Measurements from ENCODE around the gene COL5A3. TPM values are rescaled to one million over a fixed set of nuclear protein-coding genes. Genes with fewer than 3 reads are reported as not detected.
"Not testable (repeated sequence)": the region's sequence is repeated elsewhere in the genome, so short reads cannot be mapped to it uniquely, and the experiment has no call there.

The COL5A3 gene
- under 1 TPM; 0.50 to 0.63 TPM for total RNA-seq

DNA sequence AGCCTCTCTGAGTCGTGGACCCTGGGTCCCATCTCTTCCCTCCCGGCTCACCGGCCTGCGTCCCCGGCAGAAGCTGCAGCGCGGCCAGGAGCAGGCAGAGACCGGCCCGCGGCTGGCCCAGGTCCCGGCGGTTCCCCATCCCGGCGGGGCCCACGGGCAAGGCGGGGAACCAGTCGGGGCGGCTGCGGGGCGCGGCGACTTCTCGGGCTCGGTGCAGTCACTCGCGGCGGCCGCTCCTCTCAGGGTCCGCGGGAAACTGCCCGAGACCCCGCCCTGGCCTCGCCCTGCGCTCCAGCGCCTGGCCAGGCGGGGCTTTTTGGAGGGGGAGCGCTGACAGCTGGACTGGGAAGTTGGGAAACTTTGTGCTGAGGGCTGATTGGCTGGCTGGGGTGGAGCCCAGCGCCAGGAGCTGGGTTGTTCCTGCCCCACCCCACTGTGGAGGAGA, at the start of gene COL5A3:
Gene COL5A3 (minus strand): TSS at position 258 of the 445 bp plus-strand sequence. CDS start 119 bp downstream, at position 139.
- ChIA-PET POLR2A (no interaction called here), CTCF (interaction anchor here (0.9 to 2.8 kb wide), 2 partner anchors 10 to 17 kb away, joined by 4 to 14 read pairs; no protein-coding TSS in a partner anchor)

DNA sequence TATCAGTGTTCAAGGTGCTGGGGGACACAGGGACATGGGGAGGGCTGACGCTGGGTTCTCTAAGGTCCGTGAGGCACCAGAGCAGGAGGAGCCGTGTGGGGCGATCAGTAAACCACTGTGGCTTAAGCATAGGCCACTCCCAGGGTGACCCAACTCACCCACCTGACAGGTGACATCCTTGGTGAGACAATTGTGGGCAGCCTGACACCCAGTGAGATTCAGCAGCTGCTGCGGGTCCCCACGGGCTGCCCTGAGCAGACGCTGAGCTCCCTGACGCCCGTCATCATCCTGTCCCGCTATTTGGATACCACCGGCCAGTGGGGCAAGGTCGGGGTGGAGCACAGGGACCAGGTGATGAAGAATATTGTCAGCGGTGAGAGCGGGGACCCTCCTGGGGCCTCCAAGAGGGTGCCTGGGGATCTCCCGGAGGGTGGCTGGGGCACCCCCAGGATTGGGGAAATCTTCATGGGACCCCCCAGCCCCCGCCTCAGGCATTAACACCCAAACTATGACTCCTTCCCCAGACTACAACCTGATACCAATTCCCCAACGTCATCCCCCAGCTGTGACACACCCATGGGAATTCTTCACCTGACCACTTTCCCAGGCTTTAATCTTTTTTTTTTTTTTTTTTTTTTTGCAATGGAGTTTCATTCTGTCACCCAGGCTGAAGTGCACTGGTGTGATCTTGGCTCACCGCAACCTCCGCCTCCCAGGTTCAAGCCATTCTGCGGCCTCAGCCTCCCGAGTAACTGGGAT, 42.5 kb upstream of the COL5A3 start:
- POLR2A ChIA-PET = no interaction called here
- CTCF ChIA-PET = interaction anchor here (0.7 kb wide), 1 partner anchor 110 kb away, joined by 3 read pairs; no protein-coding TSS in a partner anchor

DNA sequence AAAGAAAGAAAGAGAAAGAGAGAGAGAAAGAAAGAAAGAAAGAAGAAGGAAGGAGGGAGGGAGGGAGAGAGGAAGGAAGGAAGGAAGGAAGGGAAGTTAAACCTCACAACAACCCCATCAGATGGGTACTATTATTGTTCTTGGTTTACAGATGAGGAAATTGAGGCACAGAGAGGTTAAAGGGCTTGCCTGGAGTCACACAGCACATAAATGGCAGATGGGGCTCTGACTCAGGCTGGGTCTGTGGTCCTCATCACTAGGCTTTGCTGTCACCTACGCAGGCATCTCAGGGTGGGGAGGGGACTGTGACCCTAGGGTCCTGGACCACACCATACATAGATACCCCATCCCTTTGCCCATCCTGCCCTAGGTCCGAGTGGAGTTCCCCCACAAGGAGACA, 39.3 kb upstream of the COL5A3 start:
- ChIA-PET CTCF (no interaction called here), POLR2A (no interaction called here)

DNA sequence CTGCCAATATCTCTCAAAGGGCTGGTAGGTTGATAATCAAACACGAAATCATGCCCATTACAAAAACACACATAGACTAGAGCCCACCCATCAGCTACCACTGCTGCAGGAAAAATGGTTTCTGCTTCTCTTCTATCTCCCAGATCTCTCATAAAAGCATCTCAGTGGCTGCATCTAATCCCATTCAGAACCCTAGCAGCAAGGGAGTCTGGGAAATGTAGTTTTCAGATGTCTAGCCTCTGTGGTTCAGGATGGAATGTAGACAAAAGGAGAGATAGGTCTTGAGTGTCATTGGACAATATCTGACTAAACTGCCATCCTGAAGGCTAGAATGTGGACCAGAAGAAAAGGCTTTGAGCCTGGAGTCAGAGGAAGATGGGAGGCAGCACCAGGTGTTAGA, 35.1 kb upstream of the COL5A3 start:
- ChIA-PET CTCF (no interaction called here), POLR2A (no interaction called here)

DNA sequence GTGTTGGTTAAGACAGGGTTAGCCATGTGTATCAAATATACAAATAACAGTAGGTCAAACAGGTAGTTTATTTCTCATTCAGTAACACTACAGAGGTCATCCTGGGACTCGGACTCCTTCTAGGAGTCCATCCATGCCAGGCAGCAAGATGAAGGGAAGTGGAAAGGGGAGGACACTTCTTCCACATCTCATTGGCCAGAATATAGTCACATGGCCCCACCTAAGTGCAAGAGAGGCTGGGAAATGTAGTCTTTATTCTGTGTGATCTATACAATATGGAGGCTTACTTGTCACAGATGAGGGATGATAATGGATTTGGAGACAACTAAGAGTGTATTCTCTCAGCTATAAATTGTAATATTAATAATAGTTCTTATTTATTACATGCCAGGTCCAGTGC, 34.1 kb upstream of the COL5A3 start:
- ChIA-PET POLR2A (no interaction called here), CTCF (interaction anchor here (1.1 kb wide), 1 partner anchor 16 kb away, joined by 7 read pairs; no protein-coding TSS in a partner anchor)

DNA sequence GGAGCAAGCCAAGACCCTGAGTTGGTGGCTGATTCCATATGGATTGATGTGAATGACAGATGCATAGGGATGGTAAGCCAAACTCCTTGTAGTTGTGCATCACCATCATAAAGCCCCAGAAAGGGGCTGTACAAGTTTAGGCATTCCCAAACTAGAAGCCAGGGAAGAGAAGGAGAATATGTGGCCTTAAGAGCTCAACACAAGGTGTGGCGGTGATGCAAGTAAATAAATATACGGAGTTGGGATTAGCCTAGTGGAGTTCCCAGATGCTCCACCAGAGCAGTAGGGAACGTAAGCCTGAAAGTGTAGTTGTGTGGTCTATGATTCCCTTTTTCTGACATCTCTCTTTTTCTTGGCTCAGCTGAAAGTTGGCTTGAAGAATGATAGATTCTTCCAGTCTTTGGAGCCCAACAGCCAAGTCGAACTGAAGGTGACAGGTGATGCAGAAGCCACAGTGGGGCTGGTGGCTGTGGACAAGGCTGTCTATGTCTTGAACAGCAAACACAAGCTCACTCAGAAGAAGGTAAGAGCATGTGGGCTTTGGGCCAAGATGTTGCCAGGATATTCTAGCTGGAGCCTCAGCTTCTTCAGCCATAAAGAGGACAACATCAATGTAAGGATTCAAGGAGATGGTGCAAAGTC, 33.1 kb upstream of the COL5A3 start:
- POLR2A ChIA-PET = no interaction called here
- CTCF ChIA-PET = interaction anchor here (1.1 kb wide), 1 partner anchor 15 kb away, joined by 7 read pairs; no protein-coding TSS in a partner anchor

DNA sequence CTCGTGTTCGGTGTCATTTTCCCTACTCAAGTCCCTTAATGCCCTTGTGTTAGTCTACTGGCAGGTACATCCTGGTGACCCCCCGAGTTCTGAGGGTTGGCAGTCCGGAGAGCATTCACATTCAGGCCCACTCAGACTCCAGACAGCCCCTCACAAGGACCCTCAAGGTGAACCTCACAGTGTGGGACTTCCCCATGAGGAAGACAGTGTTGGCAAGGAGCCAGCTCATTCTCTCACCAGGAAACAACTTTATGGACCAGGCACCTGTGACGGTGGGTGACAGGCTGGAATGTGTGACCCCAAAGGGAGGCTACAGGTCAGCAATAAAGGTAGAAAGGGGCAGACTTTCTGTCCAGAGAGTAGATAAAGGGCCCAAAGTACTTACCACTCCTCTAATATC, 27.5 kb upstream of the COL5A3 start:
- POLR2A ChIA-PET = no interaction called here
- CTCF ChIA-PET = no interaction called here

DNA sequence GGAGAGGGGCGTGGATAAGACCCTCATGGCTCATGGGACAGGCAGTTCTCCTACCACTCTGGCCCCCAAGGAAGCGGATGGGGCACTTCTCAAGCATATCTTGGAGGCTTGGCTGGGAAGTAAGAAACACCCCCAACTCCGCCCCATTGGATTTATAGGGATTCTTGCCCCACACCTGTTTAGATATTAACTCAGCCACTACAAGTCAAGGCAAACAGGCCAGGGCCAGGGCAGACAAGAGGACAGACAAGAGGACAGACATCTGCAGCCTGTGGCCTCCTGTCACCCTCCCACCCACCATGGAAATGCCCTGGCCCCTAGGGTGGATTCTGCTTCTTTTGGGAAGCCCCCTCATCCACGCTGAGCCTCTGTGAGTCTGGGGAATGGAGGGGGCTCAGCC, 27.1 kb upstream of the COL5A3 start:
- POLR2A ChIA-PET = no interaction called here
- CTCF ChIA-PET = no interaction called here

DNA sequence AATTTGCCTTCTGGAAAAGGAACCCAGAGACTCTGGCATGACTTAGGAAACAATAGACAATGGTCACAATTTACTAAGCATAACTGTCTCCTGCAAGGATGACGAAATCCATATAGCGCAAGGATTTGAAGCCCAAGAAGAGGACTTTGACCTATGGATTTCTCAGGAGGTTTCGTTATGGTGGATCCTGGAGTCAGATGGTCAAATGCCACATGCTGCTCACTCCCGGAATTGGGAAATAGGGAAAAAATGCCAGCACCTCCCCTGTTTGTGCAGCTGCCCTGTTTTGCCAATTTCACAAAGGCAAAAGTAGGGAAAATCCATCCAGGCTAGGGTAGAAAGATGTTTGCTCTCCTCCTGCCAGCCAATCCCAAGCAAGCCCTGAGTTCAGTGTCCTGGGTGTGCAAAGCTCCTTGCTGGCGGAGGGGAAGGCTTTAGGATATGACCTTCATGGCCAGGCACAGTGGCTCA, 26.3 kb upstream of the COL5A3 start:
- CTCF ChIA-PET = no interaction called here
- POLR2A ChIA-PET = no interaction called here

DNA sequence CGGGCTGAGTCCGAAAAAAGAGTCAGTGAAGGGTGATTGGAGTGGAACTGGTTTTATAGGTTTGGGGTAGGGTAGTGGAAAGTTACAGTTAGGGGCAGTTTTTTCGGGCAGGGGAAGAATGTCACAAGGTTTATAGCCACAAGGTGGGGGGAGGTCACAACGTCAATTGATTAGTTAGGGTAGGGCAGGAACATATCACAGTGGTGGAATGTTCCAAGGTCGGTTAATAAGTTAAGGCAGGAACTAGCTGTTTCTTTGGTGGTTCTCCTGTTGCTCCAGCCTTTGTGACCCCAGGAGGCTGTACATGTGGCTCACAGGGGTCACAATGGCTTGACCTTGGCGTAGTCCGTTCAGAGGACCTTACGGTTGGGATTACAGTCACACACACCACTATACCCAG, 23.3 kb upstream of the COL5A3 start:
- POLR2A ChIA-PET = no interaction called here
- CTCF ChIA-PET = interaction anchor here (1.8 kb wide), 1 partner anchor 103 kb away, joined by 5 read pairs; no protein-coding TSS in a partner anchor

DNA sequence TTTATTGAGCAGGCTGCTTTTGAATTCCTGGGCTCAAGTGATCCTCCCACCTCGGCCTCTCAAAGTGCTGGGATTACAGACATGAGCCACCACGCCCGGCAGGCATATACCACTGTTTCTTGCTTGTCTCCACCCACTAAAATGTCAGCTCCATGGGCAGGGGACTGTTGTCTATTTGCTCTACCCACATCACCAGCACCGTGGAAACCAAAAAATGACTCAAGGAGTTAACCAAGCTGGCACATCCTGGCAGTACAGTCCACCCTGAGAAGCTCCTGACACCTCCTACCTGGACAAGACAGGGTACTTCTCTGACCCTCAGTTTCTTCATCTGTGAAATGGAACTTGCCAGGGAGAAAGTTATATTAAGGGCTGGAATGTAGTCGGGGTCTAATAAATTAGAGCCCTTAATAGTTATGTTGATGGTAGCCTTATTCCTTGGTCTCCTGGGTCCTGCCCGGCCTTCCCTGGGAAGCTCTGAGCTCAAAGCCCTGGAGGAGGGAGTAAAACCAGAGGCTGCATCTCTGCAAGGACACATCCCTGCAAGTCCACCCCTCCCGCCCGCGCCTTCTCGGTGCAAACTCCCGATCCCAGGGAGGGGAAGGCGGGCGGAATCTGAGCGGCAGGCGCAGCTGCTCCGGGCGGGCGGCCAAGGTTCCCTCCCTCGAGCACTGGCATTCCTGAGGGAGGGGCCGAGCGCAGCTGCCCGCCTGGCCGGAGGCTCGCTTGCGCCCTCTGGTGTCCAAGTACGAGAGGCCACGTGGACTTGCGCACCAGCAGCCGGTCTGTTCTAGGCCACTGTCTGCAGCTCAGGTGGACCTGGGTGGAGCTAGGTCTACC, 17.1 kb upstream of the COL5A3 start:
- ChIA-PET POLR2A (no interaction called here), CTCF (interaction anchor here (0.7 to 2.0 kb wide), 20 partner anchors 11 to 223 kb away, joined by 3 to 42 read pairs (median 4); partner anchors contain the start of genes COL5A3 and RDH8)

DNA sequence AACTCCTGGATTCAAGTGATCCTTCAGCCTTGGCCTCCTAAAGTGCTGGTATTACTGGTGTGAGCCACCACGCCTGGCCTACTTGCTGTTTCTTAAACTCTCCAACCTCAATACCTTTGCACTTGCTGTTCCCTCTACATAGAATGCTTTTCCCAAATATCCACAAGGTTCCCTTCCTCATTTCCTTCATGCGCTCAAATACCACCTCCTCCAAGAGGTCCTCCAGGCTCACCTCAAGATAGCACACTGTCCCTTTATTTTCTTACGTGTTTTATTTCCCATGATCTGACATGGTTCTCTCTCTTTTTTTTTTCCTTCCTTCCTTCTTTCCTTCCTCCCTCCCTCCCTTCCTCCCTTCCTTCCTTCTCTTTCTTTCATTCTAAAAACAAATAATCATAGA, 16.4 kb upstream of the COL5A3 start:
- ChIA-PET CTCF (interaction anchor here (0.8 to 2.0 kb wide), 10 partner anchors 14 to 148 kb away, joined by 3 to 42 read pairs (median 6); partner anchors contain the start of gene RDH8), POLR2A (no interaction called here)

DNA sequence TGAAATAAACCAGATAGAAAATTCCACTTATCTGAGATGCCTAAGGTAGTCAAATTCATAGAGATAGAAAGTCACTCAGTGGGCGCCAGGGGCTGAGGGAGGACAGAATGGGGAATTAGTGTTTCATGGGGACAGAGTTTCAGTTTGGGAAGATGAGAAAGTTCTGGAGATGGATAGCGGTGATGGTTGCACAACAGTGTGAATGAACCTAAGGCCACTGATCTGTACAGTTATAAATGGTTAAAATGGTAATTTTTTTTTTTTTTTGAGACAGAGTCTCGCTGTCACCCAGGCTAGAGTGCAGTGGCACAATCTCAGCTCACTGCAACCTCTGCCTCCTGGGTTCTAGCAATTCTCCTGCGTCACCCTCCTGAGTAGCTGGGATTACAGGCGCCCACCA, 12.8 kb upstream of the COL5A3 start:
- CTCF ChIA-PET, POLR2A ChIA-PET: not testable (repeated sequence)

DNA sequence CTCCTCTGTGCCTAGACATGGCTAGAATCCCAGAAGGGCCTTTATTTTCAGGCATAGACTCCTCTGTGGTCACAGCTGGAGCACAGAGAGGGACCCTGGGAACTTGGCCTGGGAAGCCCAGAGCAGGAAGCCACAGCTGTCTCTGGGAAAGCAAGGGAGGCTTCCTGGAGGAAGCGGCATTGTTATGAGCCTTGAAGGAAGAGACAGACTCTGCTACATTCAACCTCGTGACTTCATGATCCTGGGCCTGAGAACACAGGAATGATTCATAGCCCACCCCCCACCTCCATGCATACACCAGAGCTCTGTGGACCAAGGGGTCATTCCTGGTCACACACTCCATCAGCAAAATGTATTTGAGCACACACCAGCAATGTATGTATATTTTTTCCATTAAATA, 11.6 kb upstream of the COL5A3 start:
- ChIA-PET POLR2A (no interaction called here), CTCF (no interaction called here)

DNA sequence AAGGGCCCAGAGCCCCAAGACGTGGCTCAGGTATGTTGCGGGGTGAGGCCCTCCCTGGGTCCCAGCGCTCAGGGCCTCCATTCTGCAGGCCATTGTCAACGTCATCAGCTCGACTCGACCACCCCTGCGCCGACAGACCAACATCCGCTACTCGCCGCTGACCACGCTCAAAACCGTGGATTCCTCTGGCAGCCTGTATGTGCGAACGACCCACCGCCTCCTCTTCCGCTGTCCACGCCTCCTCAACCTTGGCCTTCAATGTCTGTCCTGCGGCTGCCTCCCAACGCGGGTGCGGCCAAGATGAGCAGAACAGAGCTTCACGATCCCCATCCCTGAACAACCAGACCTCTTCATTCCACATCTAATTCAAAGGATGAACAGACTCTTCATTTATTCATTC, 11.1 kb upstream of the COL5A3 start:
- ChIA-PET POLR2A (no interaction called here), CTCF (no interaction called here)

DNA sequence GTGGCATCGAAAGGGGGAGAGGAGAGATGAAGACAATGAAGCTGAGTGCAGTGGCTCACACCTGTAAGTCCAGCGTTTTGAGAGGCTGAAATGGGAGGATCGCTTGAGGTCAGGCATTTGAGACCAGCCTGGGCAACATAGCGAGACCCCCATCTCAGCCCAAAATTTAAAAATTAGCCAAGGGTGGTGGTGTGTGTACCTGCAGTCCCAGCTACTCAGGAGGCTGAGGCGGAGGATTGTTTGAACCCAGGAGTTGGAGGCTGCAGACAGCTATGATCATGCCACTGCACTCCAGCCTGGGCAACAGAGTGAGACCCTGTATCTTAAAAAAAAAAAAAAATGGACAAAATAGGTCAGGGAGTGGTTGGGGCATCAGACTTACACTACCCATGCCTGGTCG, 10.5 kb upstream of the COL5A3 start:
- CTCF ChIA-PET = interaction anchor here (1.4 kb wide), 1 partner anchor 9 kb away, joined by 3 read pairs; no protein-coding TSS in a partner anchor
- POLR2A ChIA-PET = no interaction called here

DNA sequence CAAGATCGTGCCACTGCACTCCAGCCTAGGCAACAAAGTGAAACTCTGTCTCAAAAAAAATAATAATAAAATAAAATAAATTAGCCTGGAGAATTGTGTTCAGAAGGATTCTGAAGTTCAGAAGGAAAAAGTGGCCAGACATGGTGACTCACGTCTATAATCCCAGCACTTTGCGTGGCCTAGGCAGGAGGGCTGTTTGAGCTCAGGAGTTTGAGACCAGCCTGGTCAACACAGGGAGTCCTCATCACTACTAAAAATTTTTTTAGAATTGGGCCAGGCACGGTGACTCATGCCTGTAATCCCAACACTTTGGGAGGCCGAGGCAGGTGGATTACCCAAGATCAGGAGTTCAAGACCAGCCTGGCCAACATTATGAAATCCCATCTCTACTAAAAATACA, 8.9 kb upstream of the COL5A3 start:
- ChIA-PET CTCF (no interaction called here), POLR2A (no interaction called here)

DNA sequence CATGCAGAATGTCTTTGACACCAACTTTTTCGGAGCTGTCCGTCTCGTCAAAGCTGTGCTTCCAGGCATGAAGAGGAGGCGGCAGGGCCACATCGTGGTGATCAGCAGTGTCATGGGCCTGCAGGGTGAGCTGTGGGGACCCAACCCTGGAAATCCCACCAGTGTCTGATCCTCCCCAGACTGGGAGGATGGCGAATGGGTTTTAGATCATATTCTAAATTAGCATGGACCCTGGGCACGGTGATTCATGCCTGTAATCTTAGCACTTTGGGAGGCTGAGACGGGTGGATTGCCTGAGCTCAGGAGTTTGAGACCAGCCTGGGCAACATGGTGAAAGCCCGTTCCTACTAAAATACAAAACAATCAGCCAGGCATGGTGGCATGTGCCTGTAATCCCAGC, 8.5 kb upstream of the COL5A3 start:
- CTCF ChIA-PET = no interaction called here
- POLR2A ChIA-PET = no interaction called here

DNA sequence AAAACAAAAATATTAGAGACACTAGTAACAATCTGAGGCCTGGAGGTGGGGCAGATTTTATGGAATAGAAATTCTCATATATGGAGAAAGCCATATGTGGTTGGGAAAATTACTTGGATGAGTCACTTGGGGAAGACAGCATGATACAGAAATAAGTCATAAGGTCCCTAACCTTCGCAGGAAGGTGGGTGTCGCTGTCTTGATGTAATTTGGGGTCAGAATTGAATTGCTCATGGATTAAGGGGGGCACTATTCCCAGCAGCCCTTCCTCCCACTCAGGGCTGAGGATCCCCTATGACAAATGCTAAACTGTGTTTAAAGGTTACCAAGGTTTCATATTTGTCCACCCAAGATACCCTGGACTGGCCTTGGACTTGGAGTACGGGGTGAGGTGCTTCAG, 8.0 kb upstream of the COL5A3 start:
- ChIA-PET POLR2A (no interaction called here), CTCF (interaction anchor here (3.0 kb wide), 1 partner anchor 9 kb away, joined by 10 read pairs; no protein-coding TSS in a partner anchor)
